Effector memory CD4-positive, alpha-beta T cell (primary cell): ENCODE results near the gene MRPL58.

Experiments
- DNase-seq, 3 donors: peaks; one replicate each; pipeline ENCODE4 v3.0.0-alpha.2; 2020
- H3K27ac ChIP-seq: 2 replicates; pipeline ENCODE4 v1.7.0; 2013; ENCODE audit warnings: mild to moderate bottlenecking, low read length, moderate library complexity; ENCODE audit not compliant: insufficient read depth, poor library complexity, severe bottlenecking
- H3K27me3 ChIP-seq: replicated peaks from 2 replicates; pipeline ENCODE4 v1.7.0; 2013; ENCODE audit warnings: mild to moderate bottlenecking, low read length; ENCODE audit not compliant: insufficient read depth, control insufficient read depth, poor library complexity, severe bottlenecking
- H3K36me3 ChIP-seq: 2 replicates; pipeline ENCODE4 v1.7.0; 2013; ENCODE audit warnings: mild to moderate bottlenecking, low read length, moderate library complexity; ENCODE audit not compliant: control insufficient read depth, insufficient read depth
- H3K4me1 ChIP-seq: 2 replicates; pipeline ENCODE4 v1.7.0; 2013; ENCODE audit warnings: low read length, mild to moderate bottlenecking; ENCODE audit not compliant: control insufficient read depth, insufficient read depth, poor library complexity, severe bottlenecking
- H3K4me3 ChIP-seq: 2 replicates; pipeline ENCODE4 v1.7.0; 2013; ENCODE audit warnings: low read length, low read depth, mild to moderate bottlenecking; ENCODE audit not compliant: insufficient read depth, poor library complexity, severe bottlenecking
- H3K9me3 ChIP-seq: 2 replicates; pipeline ENCODE4 v1.7.0; 2013; ENCODE audit warnings: mild to moderate bottlenecking, low read length, moderate library complexity; ENCODE audit not compliant: control insufficient read depth

Gene MRPL58

GRCh38 chr17:74986206-74986576, 26.3 kb upstream of the MRPL58 start:
- no peak for DNase-seq
- H3K27me3 ChIP-seq, result no peaks in the 10 kb centered on the region
- no peaks in the 10 kb centered on the region for H3K36me3 ChIP-seq
- no peak overlapping the region for H3K27ac ChIP-seq
- H3K9me3 ChIP-seq, result no peaks in the 10 kb centered on the region
- no peak overlapping the region for H3K4me3 ChIP-seq
- H3K4me1 ChIP-seq, result peaks cover 29% of the 10 kb centered on the region

- Histone ChIP-seq H3K9me3 (no peaks in the 10 kb centered on the region), H3K4me3 (peak within 1 kb of the TSS; percentile 55), H3K36me3 (no peaks in the 10 kb centered on the region), H3K27me3 (no peaks in the 10 kb centered on the region), H3K27ac (no peak within 1 kb of the TSS), H3K4me1 (peaks cover 17% of the 10 kb centered on the region)
- peak; percentile 86 to 90 (median 89) for DNase-seq
Observed at GRCh38 chr17:74987418-74987908, 25.0 kb upstream of the MRPL58 start, which contains the start of gene CDR2L. Gene CDR2L, plus strand, starts transcription at chr17:74987632. Its CDS starts 412 bp downstream, at chr17:74988044.

- no peaks in the 10 kb centered on the region for H3K27me3 ChIP-seq
- H3K4me3 ChIP-seq, result peak overlapping the region; percentile 51
- H3K27ac ChIP-seq, result no peak overlapping the region
- H3K4me1 ChIP-seq, result peaks cover 15% of the 10 kb centered on the region
- no peaks in the 10 kb centered on the region for H3K36me3 ChIP-seq
- DNase-seq, result peak in 1 of 3 donors; percentile 12
- H3K9me3 ChIP-seq, result no peaks in the 10 kb centered on the region
Observed at GRCh38 chr17:74987909-74988711, 24.4 kb upstream of the MRPL58 start.

- no peaks in the 10 kb centered on the region for H3K36me3 ChIP-seq
- no peaks in the 10 kb centered on the region for H3K27me3 ChIP-seq
- H3K4me3 ChIP-seq, result no peak overlapping the region
- peaks cover 15% of the 10 kb centered on the region for H3K4me1 ChIP-seq
- no peak overlapping the region for H3K27ac ChIP-seq
- DNase-seq, result no peak
- no peaks in the 10 kb centered on the region for H3K9me3 ChIP-seq
Observed at GRCh38 chr17:74990581-74991105, 21.8 kb upstream of the MRPL58 start.

GRCh38 chr17:74992223-74992622, 20.2 kb upstream of the MRPL58 start:
- DNase-seq, result no peak
- Histone ChIP-seq H3K27me3 (no peaks in the 10 kb centered on the region), H3K36me3 (no peaks in the 10 kb centered on the region), H3K4me1 (peaks cover 8% of the 10 kb centered on the region), H3K27ac (no peak overlapping the region), H3K4me3 (no peak overlapping the region), H3K9me3 (no peaks in the 10 kb centered on the region)

GRCh38 chr17:74994440-74994839, 18.0 kb upstream of the MRPL58 start:
- Histone ChIP-seq H3K4me3 (no peak overlapping the region), H3K36me3 (no peaks in the 10 kb centered on the region), H3K27me3 (no peaks in the 10 kb centered on the region), H3K9me3 (no peaks in the 10 kb centered on the region), H3K4me1 (no peaks in the 10 kb centered on the region), H3K27ac (no peak overlapping the region)
- DNase-seq, result no peak

GRCh38 chr17:74995847-74996246, 16.6 kb upstream of the MRPL58 start:
- Histone ChIP-seq H3K9me3 (no peaks in the 10 kb centered on the region), H3K27ac (no peak overlapping the region)

GRCh38 chr17:74998783-74999182, 13.7 kb upstream of the MRPL58 start:
- H3K27me3 ChIP-seq, result no peaks in the 10 kb centered on the region
- no peak overlapping the region for H3K27ac ChIP-seq
- DNase-seq, result no peak
- H3K36me3 ChIP-seq, result no peaks in the 10 kb centered on the region
- no peaks in the 10 kb centered on the region for H3K9me3 ChIP-seq
- no peak overlapping the region for H3K4me3 ChIP-seq
- H3K4me1 ChIP-seq, result no peaks in the 10 kb centered on the region

More at GRCh38 chr17:74995847-74996246, 16.6 kb upstream of the MRPL58 start:
- Histone ChIP-seq H3K36me3 (no peaks in the 10 kb centered on the region), H3K4me3 (no peak overlapping the region), H3K27me3 (no peaks in the 10 kb centered on the region), H3K4me1 (no peaks in the 10 kb centered on the region)
- no peak for DNase-seq

- Histone ChIP-seq H3K27me3 (no peaks in the 10 kb centered on the region), H3K9me3 (no peaks in the 10 kb centered on the region), H3K4me1 (no peaks in the 10 kb centered on the region), H3K4me3 (no peak overlapping the region), H3K36me3 (no peaks in the 10 kb centered on the region), H3K27ac (no peak overlapping the region)
- no peak for DNase-seq
Observed at GRCh38 chr17:74999523-74999922, 12.9 kb upstream of the MRPL58 start.
